Muscle layer of colon (tissue), 2 donors: ENCODE results near the gene SUMF1.
A peak's percentile ranks its signal among the peaks of the same experiment; 100 is the strongest.

ENCODE experiments used
- H3K27ac ChIP-seq: one replicate; pipeline ENCODE4 v1.7.0; 2013; ENCODE audit warnings: low read depth, mild to moderate bottlenecking, low read length, moderate library complexity
- H3K27me3 ChIP-seq, 2 donors: one replicate each; pipeline ENCODE4 v1.7.0; 2013; ENCODE audit warnings: low read length in 2 of 2, mild to moderate bottlenecking in 2 of 2; ENCODE audit not compliant: insufficient read depth in 2 of 2, control insufficient read depth in 1 of 2
- H3K36me3 ChIP-seq: one replicate; pipeline ENCODE4 v1.7.0; 2013; ENCODE audit warnings: mild to moderate bottlenecking, low read length; ENCODE audit not compliant: insufficient read depth
- H3K4me1 ChIP-seq: one replicate; pipeline ENCODE4 v1.7.0; 2013; ENCODE audit warnings: mild to moderate bottlenecking, low read length; ENCODE audit not compliant: insufficient read depth
- H3K4me3 ChIP-seq, 2 donors: one replicate each; pipeline ENCODE4 v1.7.0; 2013; ENCODE audit warnings: low read length in 2 of 2, low read depth in 1 of 2, mild to moderate bottlenecking in 1 of 2, moderate library complexity in 1 of 2
- H3K9ac ChIP-seq: one replicate; pipeline ENCODE4 v1.7.0; 2013; ENCODE audit warnings: low read length
- H3K9me3 ChIP-seq: one replicate; pipeline ENCODE4 v1.7.0; 2013; ENCODE audit warnings: mild to moderate bottlenecking, low read length
- donor health status: abdominal sarcoma.
- donor health status: Adenocarcinoma of cecum.

The SUMF1 gene

GRCh38 chr3:4466741-4467521 lies at the start of gene SUMF1:
Gene SUMF1 (minus strand): TSS chr3:4467269. CDS start chr3:4467245, 24 bp downstream.
- H3K4me1 ChIP-seq, result peaks cover 6% of the 10 kb centered on the region
- H3K9ac ChIP-seq, result peak within 1 kb of the TSS; percentile 52
- peak within 1 kb of the TSS; percentile 61 for H3K27ac ChIP-seq
- peak within 1 kb of the TSS; percentile 75 to 99 for H3K4me3 ChIP-seq
- H3K27me3 ChIP-seq, result no peaks in the 10 kb centered on the region
- H3K36me3 ChIP-seq, result no peaks in the 10 kb centered on the region
- H3K9me3 ChIP-seq, result no peaks in the 10 kb centered on the region

GRCh38 chr3:4515916-4516579 lies 49.0 kb upstream of the SUMF1 start:
- no peaks in the 10 kb centered on the region for H3K27me3 ChIP-seq
- H3K9ac ChIP-seq, result no peak overlapping the region
- H3K9me3 ChIP-seq, result no peaks in the 10 kb centered on the region
- peaks cover 7% of the 10 kb centered on the region for H3K36me3 ChIP-seq
- no peak overlapping the region for H3K27ac ChIP-seq
- H3K4me1 ChIP-seq, result no peaks in the 10 kb centered on the region
- no peak overlapping the region for H3K4me3 ChIP-seq

DNA sequence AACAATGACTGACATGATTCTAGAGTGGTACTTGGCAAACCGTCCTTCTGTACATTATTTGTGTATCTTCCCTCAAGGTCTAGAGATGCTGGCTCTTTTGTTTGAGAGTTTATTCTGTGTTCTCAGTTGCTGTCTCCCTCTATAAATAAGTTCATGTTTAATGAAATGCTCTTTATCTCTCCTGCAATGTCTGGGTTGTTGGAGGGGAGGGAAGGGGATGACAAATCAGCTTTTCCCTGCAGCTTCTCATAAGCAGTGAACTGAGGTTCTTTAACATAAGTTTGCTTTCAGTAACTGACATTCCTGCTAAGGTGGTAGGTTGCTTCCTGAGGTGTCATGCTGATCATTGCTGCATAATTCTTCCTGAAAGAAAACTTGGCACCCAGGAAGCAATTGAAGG lies 47.8 kb upstream of the SUMF1 start:
- H3K36me3 ChIP-seq, result peaks cover 7% of the 10 kb centered on the region
- H3K9ac ChIP-seq, result no peak overlapping the region
- H3K4me1 ChIP-seq, result no peaks in the 10 kb centered on the region
- no peaks in the 10 kb centered on the region for H3K9me3 ChIP-seq
- no peaks in the 10 kb centered on the region for H3K27me3 ChIP-seq
- no peak overlapping the region for H3K4me3 ChIP-seq
- H3K27ac ChIP-seq, result no peak overlapping the region

DNA sequence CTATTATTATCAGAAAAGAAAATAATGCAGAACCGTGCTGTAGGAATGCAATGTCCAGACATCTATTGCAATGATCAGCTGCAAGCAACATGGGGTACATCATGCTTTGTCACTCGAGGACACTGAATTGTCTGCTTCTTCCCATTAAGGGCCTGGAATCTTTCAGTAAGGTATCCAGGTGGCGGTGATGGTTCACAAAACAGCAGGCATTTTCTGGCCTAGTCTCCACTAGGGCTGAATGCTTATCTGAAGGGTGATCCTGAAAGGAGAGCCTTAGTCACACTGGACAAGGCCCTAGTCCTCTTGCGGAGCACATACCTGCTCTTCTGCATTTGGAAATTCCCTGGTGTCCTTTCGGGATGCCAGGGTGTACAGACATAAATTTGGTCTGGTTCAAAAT lies 47.3 kb upstream of the SUMF1 start:
- H3K9me3 ChIP-seq, result no peaks in the 10 kb centered on the region
- no peaks in the 10 kb centered on the region for H3K27me3 ChIP-seq
- no peak overlapping the region for H3K4me3 ChIP-seq
- H3K9ac ChIP-seq, result no peak overlapping the region
- no peak overlapping the region for H3K27ac ChIP-seq
- no peaks in the 10 kb centered on the region for H3K4me1 ChIP-seq
- H3K36me3 ChIP-seq, result peaks cover 7% of the 10 kb centered on the region

- Histone ChIP-seq H3K4me1 (peaks cover 1% of the 10 kb centered on the region), H3K27ac (no peak overlapping the region), H3K9ac (no peak overlapping the region), H3K4me3 (no peak overlapping the region), H3K27me3 (no peaks in the 10 kb centered on the region), H3K9me3 (no peaks in the 10 kb centered on the region), H3K36me3 (peaks cover 7% of the 10 kb centered on the region)
These were observed 46.0 kb upstream of the SUMF1 start for GRCh38 chr3:4512895-4513616.

DNA sequence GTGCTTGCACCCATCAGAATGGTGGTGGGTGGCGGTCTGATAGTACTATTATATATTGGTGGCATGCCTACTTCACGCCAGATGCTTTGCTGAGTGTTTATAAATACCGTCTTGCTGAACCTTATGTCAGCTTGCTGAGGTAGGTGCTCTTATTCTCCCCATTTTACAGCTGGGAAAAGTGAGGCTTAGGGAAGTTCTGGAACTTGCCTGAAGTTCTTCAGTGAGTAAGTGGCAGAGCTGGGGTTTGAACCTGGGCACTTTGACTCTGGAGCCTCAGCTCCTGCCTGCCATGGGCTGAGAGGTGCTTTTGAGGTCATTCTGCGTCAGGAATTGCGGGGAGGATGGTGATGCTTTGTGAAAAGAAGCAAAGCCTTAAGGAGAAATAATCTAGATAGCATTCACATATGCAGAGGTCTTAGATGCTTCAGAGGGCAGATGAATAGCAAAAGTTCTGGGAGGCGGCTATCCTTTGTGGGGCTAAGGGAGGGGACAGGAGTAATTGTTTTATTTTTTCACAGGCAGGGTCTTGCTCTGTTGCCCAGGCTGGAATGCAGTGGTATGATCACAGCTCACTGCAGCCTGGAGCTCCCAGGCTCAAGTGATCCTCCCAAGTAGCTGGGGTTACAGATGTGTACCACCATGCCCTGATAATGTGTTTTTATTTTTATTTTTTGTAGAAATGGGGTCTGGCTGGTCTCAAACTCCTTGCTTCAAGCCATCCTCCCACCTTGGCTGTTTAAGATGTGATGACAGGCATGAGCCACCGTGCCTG lies 44.6 kb upstream of the SUMF1 start:
- no peak overlapping the region for H3K4me3 ChIP-seq
- no peak overlapping the region for H3K9ac ChIP-seq
- H3K27me3 ChIP-seq, result no peaks in the 10 kb centered on the region
- no peaks in the 10 kb centered on the region for H3K36me3 ChIP-seq
- H3K9me3 ChIP-seq, result no peaks in the 10 kb centered on the region
- H3K27ac ChIP-seq, result no peak overlapping the region
- H3K4me1 ChIP-seq, result peaks cover 13% of the 10 kb centered on the region

DNA sequence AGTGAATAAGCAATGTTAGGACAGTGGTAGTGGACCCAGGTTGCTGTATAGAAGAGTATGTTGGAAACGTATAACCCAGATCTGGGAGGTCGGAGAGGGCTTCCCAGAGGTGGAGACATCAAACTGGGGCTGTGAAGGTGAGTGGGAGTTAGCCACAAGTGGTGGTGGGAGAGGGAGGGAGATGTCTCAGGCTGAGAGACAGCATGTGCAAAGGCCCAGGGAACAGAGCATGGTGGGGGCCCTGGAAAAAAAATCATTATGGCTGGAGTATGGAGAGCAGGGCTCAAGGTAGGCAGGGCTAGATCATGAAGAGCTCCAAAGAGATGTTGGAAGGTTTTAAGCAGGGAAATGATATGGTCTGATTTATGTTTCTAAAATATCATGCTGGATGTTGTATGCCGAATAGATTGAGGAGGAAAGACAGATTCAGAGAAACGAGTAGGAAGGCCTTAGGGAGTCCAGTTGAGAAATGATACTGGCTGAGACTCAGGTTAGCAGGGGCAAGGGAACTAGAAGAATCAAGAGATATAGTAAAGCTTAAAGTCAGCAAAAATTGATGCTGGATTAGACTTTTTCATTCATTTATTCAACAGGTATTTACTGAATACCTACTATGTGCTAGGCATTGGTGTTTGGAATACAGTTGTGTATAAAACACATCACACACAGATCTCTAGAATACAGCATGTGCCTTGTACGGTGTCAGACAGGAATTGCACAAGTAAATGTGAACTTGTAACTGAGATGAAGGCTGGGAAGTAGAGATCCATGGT lies 43.1 kb upstream of the SUMF1 start:
- no peak overlapping the region for H3K9ac ChIP-seq
- H3K4me3 ChIP-seq, result no peak overlapping the region
- no peaks in the 10 kb centered on the region for H3K9me3 ChIP-seq
- no peaks in the 10 kb centered on the region for H3K27me3 ChIP-seq
- H3K36me3 ChIP-seq, result no peaks in the 10 kb centered on the region
- peaks cover 28% of the 10 kb centered on the region for H3K4me1 ChIP-seq
- no peak overlapping the region for H3K27ac ChIP-seq

DNA sequence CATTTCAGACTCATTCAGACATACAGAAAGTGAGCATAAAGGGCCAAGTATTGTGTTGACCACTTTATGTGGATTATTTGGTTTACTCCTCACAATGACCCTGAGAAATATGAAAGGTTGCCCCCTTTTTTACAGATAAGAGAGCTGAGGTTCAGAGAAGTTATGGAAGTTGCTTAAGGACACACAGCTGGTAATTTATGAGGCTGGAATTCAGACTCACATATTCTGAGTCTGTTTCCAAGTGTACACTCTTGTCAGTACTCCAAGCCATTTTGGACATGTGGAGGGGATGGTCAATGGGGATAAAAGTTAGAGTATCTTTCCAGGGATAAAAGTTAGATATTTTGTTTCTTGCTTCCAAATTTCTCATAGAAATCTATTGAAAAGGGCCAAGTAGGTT lies 42.0 kb upstream of the SUMF1 start:
- H3K9ac ChIP-seq, result no peak overlapping the region
- no peaks in the 10 kb centered on the region for H3K27me3 ChIP-seq
- no peaks in the 10 kb centered on the region for H3K36me3 ChIP-seq
- H3K9me3 ChIP-seq, result no peaks in the 10 kb centered on the region
- no peak overlapping the region for H3K4me3 ChIP-seq
- peaks cover 39% of the 10 kb centered on the region for H3K4me1 ChIP-seq
- H3K27ac ChIP-seq, result no peak overlapping the region

DNA sequence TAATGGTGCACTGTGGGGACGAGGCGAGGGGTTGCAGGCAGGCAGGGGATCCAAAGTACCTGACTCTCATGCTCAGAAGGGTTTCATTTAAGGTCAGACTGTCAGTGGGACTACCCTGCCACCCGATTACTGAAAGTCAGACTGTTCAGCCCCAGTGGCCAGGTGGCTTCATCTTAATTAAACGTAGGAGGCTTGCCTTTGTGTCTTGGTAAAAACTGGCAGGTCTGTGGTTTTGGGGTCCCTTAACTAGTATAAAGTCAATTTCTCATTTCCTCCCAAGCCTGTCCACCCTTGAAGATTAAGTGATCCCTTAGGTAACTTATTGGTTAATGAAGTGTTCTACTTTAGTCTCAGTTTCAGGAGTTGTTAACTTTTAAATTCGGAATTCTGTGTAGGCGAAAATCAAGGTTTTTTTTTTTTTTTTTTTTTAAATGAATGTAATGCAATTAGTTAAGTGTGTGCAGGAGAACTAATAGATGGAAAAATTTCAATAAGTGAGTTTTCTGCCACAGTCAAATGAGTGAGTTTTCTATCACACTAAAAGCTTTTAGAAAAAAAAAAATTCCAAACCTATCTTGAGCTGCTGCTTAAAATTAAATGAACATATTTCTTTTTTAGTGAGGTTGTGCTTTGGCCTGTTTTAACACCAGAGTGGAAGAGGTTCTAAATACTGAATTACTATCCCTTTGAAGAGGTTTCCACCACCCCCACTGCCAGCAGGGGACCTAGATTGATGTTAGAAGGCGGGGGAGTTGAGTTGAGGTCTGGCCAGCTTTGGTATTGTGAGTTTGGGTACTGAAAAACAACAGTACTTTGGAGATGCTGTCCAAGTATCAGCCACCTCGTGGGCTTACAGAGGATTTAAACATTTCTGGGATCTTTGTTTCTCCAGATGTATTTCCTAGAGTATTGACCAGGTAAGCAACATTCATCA lies 41.2 kb upstream of the SUMF1 start:
- no peak overlapping the region for H3K9ac ChIP-seq
- no peaks in the 10 kb centered on the region for H3K9me3 ChIP-seq
- no peak overlapping the region for H3K4me3 ChIP-seq
- H3K36me3 ChIP-seq, result no peaks in the 10 kb centered on the region
- no peaks in the 10 kb centered on the region for H3K27me3 ChIP-seq
- no peak overlapping the region for H3K27ac ChIP-seq
- peaks cover 42% of the 10 kb centered on the region for H3K4me1 ChIP-seq

DNA sequence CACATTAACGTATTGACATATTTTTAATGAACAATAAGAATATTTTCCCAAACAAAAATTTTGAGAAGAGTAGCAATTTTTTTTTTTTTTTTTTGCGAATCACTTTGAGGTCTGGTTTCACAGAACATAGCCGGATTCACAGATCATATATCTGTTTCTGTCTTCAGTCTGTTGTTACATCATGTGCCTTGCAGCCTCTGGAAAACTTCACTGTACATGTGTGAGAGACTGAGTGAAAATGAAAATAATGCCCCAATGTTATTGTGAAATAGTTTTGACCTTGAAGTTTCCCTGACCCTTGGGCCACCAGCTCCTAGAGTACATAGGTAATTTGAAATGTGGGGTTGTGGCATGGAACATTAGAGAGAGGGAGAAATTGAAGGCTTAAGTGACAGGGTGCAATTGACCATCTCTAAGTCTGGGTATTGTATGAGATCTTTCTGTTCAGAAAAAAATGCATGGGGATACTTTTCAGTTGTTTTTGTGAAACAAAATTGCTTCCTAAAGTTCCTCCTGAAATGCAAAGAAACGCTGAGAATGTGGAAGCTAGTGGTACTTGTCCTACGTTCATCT lies 40.0 kb upstream of the SUMF1 start:
- no peak overlapping the region for H3K27ac ChIP-seq
- no peak overlapping the region for H3K9ac ChIP-seq
- H3K4me3 ChIP-seq, result no peak overlapping the region

More for the DNA sequence above, 40.0 kb upstream of the SUMF1 start:
- H3K27me3 ChIP-seq, result no peaks in the 10 kb centered on the region
- H3K4me1 ChIP-seq, result peaks cover 42% of the 10 kb centered on the region
- H3K36me3 ChIP-seq, result no peaks in the 10 kb centered on the region
- no peaks in the 10 kb centered on the region for H3K9me3 ChIP-seq
